ENCODE results near the gene ODAPH.
A peak's percentile ranks its signal among the peaks of the same experiment; 100 is the strongest.
"Not testable (repeated sequence)": the region's sequence is repeated elsewhere in the genome, so short reads cannot be mapped to it uniquely, and the experiment has no call there.

The ODAPH gene

DNA sequence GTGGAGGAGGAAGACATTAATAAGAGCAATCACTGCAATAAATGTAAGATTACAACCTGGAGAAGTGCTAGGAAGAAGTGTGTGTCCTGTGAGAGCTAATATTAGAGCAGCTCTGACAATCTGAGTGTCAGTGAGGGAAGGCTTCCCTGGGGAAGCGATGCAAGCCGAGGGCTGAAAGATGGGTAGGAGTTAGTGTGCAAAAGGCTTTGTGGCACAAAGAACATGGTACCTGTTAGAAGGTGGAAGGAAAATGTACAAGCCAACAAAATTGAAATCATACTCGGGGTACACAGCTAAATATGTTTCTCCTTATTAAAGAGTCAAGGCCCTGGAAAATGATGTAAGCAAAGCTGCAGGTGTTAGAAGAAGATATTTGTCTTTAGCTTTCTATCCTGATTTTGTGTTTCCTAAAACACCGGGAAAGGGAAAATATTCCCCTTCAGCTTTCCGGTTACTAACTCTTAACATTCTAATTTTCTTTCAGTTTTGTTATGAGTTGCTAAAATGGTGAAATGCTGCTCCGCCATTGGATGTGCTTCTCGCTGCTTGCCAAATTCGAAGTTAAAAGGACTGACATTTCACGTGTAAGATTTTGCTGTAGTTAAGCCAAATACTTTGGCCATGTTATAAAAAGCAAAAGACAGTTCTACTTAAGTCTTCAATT is 40.8 kb upstream of the ODAPH start:
- TF ChIP-seq, protein P1, sequence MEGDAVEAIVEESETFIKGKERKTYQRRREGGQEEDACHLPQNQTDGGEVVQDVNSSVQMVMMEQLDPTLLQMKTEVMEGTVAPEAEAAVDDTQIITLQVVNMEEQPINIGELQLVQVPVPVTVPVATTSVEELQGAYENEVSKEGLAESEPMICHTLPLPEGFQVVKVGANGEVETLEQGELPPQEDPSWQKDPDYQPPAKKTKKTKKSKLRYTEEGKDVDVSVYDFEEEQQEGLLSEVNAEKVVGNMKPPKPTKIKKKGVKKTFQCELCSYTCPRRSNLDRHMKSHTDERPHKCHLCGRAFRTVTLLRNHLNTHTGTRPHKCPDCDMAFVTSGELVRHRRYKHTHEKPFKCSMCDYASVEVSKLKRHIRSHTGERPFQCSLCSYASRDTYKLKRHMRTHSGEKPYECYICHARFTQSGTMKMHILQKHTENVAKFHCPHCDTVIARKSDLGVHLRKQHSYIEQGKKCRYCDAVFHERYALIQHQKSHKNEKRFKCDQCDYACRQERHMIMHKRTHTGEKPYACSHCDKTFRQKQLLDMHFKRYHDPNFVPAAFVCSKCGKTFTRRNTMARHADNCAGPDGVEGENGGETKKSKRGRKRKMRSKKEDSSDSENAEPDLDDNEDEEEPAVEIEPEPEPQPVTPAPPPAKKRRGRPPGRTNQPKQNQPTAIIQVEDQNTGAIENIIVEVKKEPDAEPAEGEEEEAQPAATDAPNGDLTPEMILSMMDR (conservative IDR thresholded peaks at IDR 0.05; ENCODE audit: low read depth, low read length), result no peak
- no peak for DNase-seq (ENCODE audit: low read depth)
- H3K4me3 ChIP-seq (ENCODE audit: low read depth, low read length), result peak overlapping the region; percentile 89

DNA sequence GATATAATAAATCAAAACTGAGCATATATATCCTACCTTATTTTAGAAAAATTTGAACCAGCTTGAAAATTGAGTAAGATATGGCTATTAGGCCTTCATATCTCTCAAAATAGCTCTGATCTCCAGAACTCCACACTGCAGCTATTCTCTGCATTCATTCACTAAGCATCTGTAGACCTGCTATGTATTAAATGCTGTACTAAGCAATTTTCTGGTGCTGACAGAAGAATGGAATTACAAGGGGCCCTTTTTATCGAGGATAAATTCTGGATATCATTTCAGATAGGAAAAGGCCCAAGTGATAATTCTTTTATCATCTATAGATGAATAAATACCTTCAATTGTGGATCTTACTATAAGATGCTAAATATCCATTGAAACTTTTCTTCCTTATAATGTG is 39.7 kb upstream of the ODAPH start:
- TF ChIP-seq, protein P1 (conservative IDR thresholded peaks at IDR 0.05; ENCODE audit: low read depth, low read length), result no peak
- no peak overlapping the region for H3K4me3 ChIP-seq (ENCODE audit: low read depth, low read length)
- no peak for DNase-seq (ENCODE audit: low read depth)

DNA sequence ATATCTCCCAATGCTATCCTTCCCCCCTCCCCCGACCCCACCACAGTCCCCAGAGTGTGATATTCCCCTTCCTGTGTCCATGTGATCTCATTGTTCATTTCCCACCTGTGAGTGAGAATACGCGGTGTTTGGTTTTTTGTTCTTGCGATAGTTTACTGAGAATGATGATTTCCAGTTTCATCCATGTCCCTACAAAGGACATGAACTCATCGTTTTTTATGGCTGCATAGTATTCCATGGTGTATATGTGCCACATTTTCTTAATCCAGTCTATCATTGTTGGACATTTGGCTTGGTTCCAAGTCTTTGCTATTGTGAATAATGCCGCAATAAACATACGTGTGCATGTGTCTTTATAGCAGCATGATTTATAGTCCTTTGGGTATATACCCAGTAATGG is 36.4 kb upstream of the ODAPH start:
- not testable (repeated sequence) for DNase-seq (ENCODE audit: low read depth); H3K4me3 ChIP-seq (ENCODE audit: low read depth, low read length)

DNA sequence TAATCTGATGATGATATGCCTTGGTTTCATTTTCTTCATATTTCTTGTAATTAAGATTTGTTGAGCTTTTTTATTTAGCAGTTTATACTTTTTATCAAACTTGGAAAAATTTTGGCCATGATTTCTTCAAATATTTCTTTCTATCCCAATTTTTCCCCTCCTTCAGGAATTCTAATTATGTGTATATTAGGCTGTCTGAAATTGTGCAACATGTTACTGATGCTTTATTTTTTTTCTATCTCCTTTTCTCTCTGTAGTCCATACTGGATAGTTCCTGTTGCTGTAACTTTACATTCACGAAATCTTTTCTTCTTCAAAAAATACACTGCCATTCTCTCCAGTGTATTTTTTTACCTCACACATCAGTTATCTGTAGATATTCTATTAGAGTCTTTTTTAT is 30.8 kb upstream of the ODAPH start:
- no peak overlapping the region for H3K4me3 ChIP-seq (ENCODE audit: low read depth, low read length)

DNA sequence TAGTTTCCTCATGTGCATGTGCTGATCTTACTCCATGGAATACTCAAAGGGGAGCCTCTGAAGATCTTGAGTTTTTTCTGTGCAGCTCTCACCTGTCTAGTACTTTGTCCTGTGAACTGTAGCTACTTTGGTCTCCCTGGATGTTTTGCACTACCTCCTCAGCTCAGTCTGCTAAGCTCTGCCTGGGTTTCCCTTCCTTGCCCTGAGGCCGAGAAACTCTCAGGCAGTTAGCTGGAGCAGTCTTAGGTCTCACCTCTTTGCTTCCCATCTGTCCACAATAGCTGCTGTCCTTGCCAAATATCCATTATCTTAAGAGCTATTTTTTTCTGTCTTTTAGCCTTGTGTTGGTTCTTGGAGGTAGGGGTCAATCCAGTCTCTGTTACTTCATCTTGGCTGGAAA is 30.0 kb upstream of the ODAPH start:
- DNase-seq (ENCODE audit: low read depth), result no peak
- H3K4me3 ChIP-seq (ENCODE audit: low read depth, low read length), result no peak overlapping the region
- TF ChIP-seq, protein P1 (conservative IDR thresholded peaks at IDR 0.05; ENCODE audit: low read depth, low read length), result no peak

More for the DNA sequence above, 30.8 kb upstream of the ODAPH start:
- no peak for DNase-seq (ENCODE audit: low read depth)
- TF ChIP-seq, protein P1 (conservative IDR thresholded peaks at IDR 0.05; ENCODE audit: low read depth, low read length), result no peak

DNA sequence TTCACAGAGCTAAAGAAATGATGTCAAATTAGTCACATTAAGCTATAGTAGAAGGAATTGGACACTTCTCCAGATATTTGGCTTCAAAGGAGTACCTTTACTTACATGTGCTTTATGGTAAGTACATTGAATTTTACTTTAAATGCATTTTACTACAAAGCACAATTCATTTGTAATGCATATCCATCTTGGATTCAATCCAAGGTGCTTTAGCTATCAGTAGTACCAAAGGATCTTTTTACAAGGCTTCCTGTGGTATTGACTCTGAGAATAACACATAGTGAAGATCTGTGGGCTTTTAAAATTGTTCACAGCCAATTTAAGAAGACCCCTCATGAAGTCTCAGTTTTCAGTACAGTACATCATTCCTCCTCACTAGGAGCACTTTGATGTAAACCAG is 28.4 kb upstream of the ODAPH start:
- DNase-seq (ENCODE audit: low read depth), result no peak
- TF ChIP-seq, protein P1 (conservative IDR thresholded peaks at IDR 0.05; ENCODE audit: low read depth, low read length), result no peak
- no peak overlapping the region for H3K4me3 ChIP-seq (ENCODE audit: low read depth, low read length)

DNA sequence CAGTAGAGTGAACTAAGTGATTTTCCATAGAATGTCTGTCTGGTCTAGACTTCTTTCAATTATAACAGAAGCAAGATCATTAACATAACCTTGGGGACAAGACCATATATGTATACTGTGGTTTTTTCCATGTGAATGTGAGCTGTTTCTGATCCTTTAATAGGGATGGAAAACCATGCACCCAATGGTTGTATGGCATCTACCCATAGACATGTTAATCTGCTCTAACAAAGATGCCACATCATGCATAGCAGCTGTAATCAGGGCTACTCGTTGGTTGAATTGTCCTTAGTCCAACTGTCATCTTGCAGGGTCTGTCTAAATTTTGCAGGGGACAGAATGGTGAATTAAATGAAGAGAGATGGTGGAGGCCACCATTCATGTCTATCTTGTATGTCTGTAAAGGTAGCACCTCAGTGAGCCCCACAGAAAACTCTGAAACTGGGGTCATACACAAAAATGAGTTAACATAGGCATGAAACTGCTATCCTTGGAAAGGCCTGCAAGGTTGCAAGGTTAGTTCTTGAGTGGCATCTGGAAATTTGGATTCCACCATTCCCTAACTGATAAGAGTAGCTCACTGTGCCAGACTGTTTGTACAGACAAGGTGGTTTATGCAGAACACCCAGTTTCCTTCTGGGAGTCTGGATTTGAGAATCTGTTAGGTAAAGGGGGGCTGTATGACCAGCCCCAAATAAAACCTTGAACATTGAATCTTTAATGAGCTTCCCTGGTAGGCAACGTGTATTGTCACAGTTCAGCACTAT is 25.1 kb upstream of the ODAPH start:
- TF ChIP-seq, protein P1 (conservative IDR thresholded peaks at IDR 0.05; ENCODE audit: low read depth, low read length), result no peak
- no peak for DNase-seq (ENCODE audit: low read depth)
- no peak overlapping the region for H3K4me3 ChIP-seq (ENCODE audit: low read depth, low read length)

DNA sequence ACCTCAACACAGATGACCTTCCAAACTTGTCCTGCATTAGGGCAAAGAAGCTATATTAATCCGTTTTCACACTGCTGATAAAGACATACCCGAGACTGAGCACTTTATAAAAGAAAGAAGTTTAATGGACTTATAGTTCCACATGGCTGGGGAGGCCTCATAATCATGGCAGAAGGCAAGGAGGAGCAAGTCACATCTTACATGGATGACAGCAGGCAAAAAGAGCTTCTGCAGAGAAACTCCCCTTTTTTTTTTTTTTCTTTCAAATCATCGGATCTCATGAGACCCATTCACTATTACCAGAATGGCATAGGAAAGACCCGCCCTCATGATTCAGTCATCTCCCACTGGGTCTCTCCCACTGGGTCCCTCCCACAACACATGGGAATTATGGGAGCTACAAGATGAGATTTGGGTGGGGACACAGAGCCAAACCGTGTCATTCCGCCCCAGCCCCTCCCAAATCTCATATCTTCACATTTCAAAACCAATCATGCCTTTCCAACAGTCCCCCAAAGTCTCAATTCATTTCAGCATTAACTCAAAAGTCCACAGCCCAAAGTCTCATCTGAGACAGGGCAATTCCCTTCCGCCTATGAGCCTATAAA is 24.2 kb upstream of the ODAPH start:
- H3K4me3 ChIP-seq (ENCODE audit: low read depth, low read length); DNase-seq (ENCODE audit: low read depth): not testable (repeated sequence)

DNA sequence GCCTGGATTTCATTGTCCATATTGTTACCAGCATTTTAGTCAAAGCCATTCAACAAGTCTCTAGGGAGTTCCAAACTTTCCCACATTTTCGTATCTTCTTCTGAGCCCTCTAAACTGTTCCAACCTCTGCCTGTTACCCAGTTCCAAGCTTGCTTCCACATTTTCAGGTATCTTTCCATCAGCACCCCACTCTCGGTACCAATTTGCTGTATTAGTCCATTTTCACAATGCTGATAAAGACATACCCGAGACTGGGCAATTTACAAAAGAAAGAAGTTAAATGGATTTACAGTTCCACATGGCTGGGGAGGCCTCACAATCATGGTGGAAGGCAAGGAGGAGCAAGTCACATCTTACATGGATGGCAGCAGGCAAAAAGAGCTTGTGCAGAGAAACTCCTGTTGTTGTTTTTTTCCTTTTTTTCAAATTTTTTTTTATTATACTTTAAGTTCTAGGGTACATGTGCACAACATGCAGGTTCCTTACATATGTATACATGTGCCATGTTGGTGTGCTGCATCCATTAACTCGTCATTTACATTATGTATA is 22.5 kb upstream of the ODAPH start:
- not testable (repeated sequence) for DNase-seq (ENCODE audit: low read depth); H3K4me3 ChIP-seq (ENCODE audit: low read depth, low read length)

DNA sequence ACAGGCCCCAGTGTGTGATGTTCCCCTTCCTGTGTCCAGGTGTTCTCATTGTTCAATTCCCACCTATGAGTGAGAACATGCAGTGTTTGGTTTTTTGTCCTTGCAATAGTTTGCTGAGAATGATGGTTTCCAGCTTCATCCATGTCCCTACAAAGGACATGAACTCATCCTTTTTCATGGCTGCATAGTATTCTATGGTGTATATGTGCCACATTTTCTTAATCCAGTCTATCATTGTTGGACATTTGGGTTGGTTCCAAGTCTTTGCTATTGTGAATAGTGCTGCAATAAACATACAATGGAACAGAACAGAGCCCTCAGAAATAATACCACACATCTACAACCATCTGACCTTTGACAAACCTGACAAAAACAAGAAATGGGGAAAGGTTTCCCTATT is 21.9 kb upstream of the ODAPH start:
- not testable (repeated sequence) for DNase-seq (ENCODE audit: low read depth); H3K4me3 ChIP-seq (ENCODE audit: low read depth, low read length)

DNA sequence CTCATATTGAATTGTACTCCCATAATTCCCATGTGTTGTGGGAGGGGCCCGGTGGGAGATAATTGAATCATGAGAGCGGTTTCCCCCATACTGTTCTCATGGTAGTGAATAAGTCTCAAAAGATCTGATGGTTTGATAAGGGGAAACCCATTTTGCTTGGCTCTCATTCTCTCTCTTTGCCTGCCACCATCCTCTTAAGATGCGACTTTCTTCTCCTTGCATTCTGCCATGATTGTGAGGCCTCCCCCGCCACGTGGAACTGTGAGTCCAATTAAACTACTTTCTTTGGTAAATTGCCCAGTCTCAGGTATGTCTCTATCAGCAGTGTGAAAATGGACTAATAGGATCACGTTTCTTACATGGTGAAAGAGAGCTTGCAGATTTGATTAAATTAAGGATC is 18.6 kb upstream of the ODAPH start:
- not testable (repeated sequence) for DNase-seq (ENCODE audit: low read depth); H3K4me3 ChIP-seq (ENCODE audit: low read depth, low read length)
